Body of pancreas (tissue), 4 donors: ENCODE results near the gene LDLRAD2.

Experiments used
- CTCF ChIP-seq, 7 experiments: fragments of 450-650 bp in 4 of 7; fragments of 200-600 bp in 3 of 7; sonication (generic) in 3 of 7; IDR thresholded peaks; one replicate each; pipeline ENCODE4 v1.5.1; 2016 to 2019; ENCODE audit warnings: antibody characterized with exemption in 7 of 7
- POLR2A ChIP-seq, 3 donors: fragments of 450-650 bp; IDR thresholded peaks; one replicate each; pipeline ENCODE4 v1.6.1; 2016; ENCODE audit warnings: antibody characterized with exemption in 3 of 3, mild to moderate bottlenecking in 2 of 3

DNA sequence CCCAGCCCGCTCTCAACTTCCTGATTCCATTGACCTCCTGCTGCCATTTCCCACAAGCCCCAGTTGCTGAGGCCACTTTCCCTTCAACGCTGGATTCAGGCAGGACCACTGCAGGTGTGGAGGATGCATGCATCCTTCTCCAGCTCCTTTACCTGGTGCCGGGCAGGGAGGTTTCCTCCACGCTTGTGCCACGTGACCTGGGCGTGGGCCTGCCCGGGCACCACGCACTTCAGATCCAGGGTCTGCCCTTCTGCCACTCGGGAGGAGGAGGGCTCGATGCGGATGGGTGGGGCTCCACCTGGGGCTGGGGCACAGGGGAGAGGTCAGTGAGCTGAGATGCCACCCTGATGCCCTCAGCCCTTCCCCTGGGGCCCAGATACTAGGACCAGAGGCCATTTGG, 31.9 kb downstream of the LDLRAD2 start:
- TF ChIP-seq POLR2A (IDR thresholded peaks at IDR 0.05) (no peak), CTCF (IDR thresholded peaks at IDR 0.05) (no peak)
